K562 (cell line): ENCODE data around the gene SPTBN4. TPM values are rescaled to one million over a fixed set of nuclear protein-coding genes. Genes with fewer than 3 reads are reported as not detected.
A peak's percentile ranks its signal among the peaks of the same experiment; 100 is the strongest.

ENCODE experiments used
- ASH1L ChIP-seq: fragments of 450-650 bp; IDR thresholded peaks from 2 replicates; pipeline ENCODE4 v1.6.1; 2018; ENCODE audit warnings: borderline replicate concordance, mild to moderate bottlenecking, low read depth; ENCODE audit not compliant: partially characterized antibody
- BRF2 ChIP-seq: IDR thresholded peaks from 3 replicates; pipeline ENCODE4 v1.6.1; 2011; ENCODE audit warnings: borderline replicate concordance, mild to moderate bottlenecking; ENCODE audit not compliant: insufficient read length, insufficient read depth
- CHD7 ChIP-seq: fragments of 200-600 bp; sonication (generic); IDR thresholded peaks from one replicate; pipeline ENCODE4 v1.6.1; 2012; ENCODE audit warnings: mild to moderate bottlenecking, low read depth, low read length, inconsistent platforms
- CREB5 ChIP-seq: fragments of 250-450 bp; sonication (Bioruptor Pico); IDR thresholded peaks from 2 replicates; pipeline ENCODE4 v1.5.0; 2020; ENCODE audit warnings: mild to moderate bottlenecking
- CTCFL ChIP-seq: IDR thresholded peaks from 2 replicates; pipeline ENCODE4 v1.6.1; 2011; ENCODE audit warnings: borderline replicate concordance, low read depth, mild to moderate bottlenecking, moderate library complexity, low read length; ENCODE audit not compliant: insufficient read depth, poor library complexity, severe bottlenecking
- HDAC8 ChIP-seq: fragments of 450-650 bp; IDR thresholded peaks from 2 replicates; pipeline ENCODE4 v1.6.1; 2016; ENCODE audit warnings: mild to moderate bottlenecking, missing genetic modification characterization, moderate library complexity, missing compliant biosample characterization
- PHF21A ChIP-seq: fragments of 450-650 bp; IDR thresholded peaks from 2 replicates; pipeline ENCODE4 v1.6.1; 2017; ENCODE audit warnings: low read depth, borderline replicate concordance
- RAD21 ChIP-seq, 2 experiments: fragments of 250-450 bp in 1 of 2; fragments of 450-650 bp in 1 of 2; sonication (Bioruptor Pico) in 1 of 2; formaldehyde crosslinking in 1 of 2; IDR thresholded peaks in 1 of 2; conservative IDR thresholded peaks in 1 of 2; 2 replicates each; pipeline versions ENCODE4 v1.4.0 to v1.8.0; 2020 to 2022; ENCODE audit warnings: mild to moderate bottlenecking in 2 of 2, moderate library complexity in 1 of 2
- polyA plus RNA-seq, 8 experiments: library from polyadenylated mRNA; depleted of rRNA in 4 of 8; stranded (reverse) in 5 of 8; unstranded in 3 of 8; fragments of >200 nt; fragmentation: Nextera tagmentation in 2 of 8; fragmentation: Illumina TruSeq in 1 of 8; extraction: Ambion mirVana in 2 of 8; extraction: Trizol in 1 of 8; gene quantifications; 2 replicates each; pipeline versions ENCODE4 v1.2.1 to v1.2.3, GENCODE V29; 2011 to 2014; ENCODE audit warnings: inconsistent platforms in 1 of 8, missing spikeins in 1 of 8
- total RNA-seq, 7 experiments: library from RNA; depleted of rRNA in 6 of 7; stranded (reverse); fragments of >200 nt in 6 of 7; fragmentation: Illumina TruSeq in 2 of 7; extraction: Trizol in 2 of 7; gene quantifications; 2 replicates each; pipeline versions ENCODE4 v1.2.1 to v1.2.3, GENCODE V29; 2011 to 2021; ENCODE audit warnings: low replicate concordance in 1 of 7

SPTBN4 gene
- total and polyA plus RNA-seq, 9 of the 15 experiments (the other 6 are each of a cell fraction or from before 2014, with no cell fraction given) = 0.01 to 1.5 (median 0.86) TPM

GRCh38 chr19:40425450-40426287 is 41.1 kb upstream of the SPTBN4 start, which contains the start of gene SERTAD1 (continued):
- TF ChIP-seq CHD7 (no peak), ASH1L (peak; percentile 87), HDAC8 (tag) (no peak), PHF21A (peak; percentile 99), CREB5 (CRISPR knock-in tag) (no peak), CTCFL (peak; percentile 94), RAD21 (CRISPR knock-in tag; conservative IDR thresholded peaks at IDR 0.05 in 1 of 2, IDR thresholded peaks at IDR 0.05 in 1 of 2) (peak in 1 of 2 experiments; percentile 18; a peak in 2 of 4 replicates), BRF2 (no peak)
